HG02973 (cell line): ENCODE measurements around the gene NUTF2.
"Not testable (repeated sequence)": the region's sequence is repeated elsewhere in the genome, so short reads cannot be mapped to it uniquely, and the experiment has no call there.

Experiments used
- ATAC-seq: cut with Tn5 transposase; IDR thresholded peaks from one replicate; pipeline ENCODE4 v1.9.1; 2021; ENCODE audit warnings: moderate library complexity; ENCODE audit not compliant: unreplicated experiment

The NUTF2 gene

GRCh38 chr16:67837190-67837589, 9.5 kb upstream of the NUTF2 start:
- not testable (repeated sequence) for ATAC-seq

- ATAC-seq = no peak
These were observed 8.9 kb upstream of the NUTF2 start for GRCh38 chr16:67837811-67838210.

DNA sequence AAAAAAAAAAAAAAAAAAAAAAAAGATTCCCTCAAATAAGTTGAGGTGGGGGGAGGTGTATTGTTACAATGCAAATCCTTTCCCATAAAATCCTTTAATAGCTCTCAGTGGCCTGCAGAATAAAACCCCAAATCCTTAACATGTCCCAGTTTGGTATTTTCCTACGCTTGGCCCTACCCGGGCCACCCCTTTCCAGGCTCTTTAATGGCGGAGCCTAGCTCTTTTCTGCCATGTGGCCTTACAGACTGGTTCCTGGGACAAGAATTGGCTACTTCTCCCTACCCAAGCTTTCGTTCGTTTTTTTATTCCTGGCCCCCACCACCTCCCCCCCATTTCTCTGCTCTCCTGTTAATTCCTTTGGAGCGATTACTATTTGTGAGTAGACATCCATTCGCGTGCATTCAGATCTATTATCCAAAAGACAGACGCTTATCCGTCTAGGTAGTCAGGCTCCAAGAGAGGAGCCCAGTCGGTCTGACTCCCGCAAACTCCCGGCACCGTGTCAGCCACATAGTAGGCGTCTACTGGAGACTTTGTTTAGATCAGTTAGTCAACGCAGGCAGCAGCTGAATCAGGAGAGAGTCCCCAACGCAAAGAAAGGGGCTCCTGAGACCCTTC, 5.4 kb upstream of the NUTF2 start:
- ATAC-seq = no peak

GRCh38 chr16:67841816-67842508, 4.8 kb upstream of the NUTF2 start, which contains the start of gene THAP11:
Gene THAP11, plus strand, starts transcription at chr16:67842320. Its CDS starts 235 bp downstream, at chr16:67842555.
- ATAC-seq = peak; percentile 41

- peak; percentile 0 for ATAC-seq
These were observed 4.0 kb upstream of the NUTF2 start for GRCh38 chr16:67842509-67843342.

DNA sequence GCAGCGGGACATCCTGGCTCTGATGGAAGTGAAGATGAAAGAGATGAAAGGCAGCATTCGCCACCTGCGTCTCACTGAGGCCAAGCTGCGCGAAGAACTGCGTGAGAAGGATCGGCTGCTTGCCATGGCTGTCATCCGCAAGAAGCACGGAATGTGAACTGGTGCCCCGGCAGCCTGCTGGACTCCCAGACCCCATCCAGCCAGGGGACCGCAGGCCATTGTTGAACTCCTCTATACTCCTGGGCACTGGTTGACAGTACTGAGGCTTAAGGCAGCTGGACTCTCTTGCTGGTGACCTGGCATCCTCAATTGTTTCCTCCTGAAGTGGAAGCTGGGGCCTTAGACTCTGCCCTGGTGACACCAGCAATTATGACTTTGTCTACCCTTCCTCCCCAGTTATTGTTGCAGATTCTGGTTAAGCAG, 3.4 kb upstream of the NUTF2 start:
- no peak for ATAC-seq

DNA sequence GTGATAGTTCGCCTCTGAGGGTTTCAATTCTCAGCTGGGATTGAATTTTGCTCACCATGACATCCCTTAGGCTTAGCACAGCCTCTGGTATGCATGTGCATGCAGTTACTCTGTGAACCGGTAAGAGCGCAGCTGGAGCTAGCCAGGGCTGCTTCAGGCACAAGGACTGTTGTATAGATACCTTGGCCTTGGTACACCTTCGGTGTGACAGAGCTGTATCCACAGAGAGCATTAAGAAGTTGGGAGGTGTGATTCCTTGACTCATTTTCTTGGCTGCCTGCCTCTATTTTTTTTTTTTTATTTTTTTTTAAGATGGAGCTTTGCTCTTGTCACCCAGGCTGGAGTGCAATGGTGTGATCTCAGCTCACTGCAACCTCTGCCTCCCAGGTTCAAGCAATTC, 2.2 kb upstream of the NUTF2 start:
- ATAC-seq = no peak

GRCh38 chr16:67845291-67846062, 1.3 kb upstream of the NUTF2 start:
- no peak for ATAC-seq

DNA sequence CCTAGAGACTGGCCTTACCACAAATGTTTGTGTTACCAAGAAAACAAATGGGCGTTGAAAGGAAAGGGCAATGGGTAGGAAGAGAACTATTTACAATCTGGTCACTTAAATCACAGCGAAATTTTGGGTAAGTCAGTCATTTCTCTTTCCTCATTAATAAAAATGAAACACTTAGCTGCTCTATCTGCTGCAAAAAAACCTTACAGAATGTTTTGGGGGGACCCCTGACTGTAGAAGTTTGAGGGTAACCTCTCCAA, 742 bp upstream of the NUTF2 start:
- ATAC-seq = no peak

GRCh38 chr16:67847064-67847861, 530 bp downstream of the NUTF2 start, which contains the start of gene CENPT:
Gene CENPT, minus strand, starts transcription at chr16:67847693. Its CDS starts 13,834 bp downstream, at chr16:67833859.
- ATAC-seq = peak; percentile 35

GRCh38 chr16:67848118-67848517, 1.4 kb downstream of the NUTF2 start:
- ATAC-seq = no peak

GRCh38 chr16:67853670-67854069, 6.9 kb downstream of the NUTF2 start:
- no peak for ATAC-seq

- ATAC-seq = no peak
These were observed 9.1 kb downstream of the NUTF2 start for GRCh38 chr16:67855789-67856188.

DNA sequence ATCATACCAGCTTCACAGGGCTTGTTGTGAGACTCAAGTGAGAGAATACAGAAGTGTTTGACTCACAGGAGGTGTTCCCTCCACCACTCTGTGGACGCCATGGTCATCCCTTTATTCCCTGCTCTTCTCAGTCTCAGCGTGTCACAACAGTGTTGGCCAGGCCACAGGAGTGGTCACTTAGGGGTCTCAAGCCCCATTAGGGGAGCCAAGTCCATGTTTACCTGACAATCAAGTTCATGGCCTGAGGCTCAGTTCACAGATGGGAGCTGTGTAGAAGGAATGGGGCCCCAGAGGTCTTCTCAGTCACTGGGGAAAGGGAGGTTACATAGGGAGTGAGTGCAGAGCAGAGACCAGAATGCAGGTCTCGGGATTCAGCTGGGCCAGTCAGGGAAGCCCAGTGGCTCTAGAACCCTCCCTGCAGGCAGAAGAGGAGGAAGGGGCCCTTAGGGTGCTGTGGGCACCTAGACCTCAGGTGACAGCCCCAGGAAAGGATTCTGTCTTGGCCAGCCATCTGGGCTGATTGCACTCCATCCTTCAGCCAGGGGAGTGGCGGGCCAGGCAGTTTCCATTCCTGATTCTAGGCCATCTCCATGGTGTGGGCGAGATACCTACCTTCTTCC, 10.3 kb downstream of the NUTF2 start:
- ATAC-seq = no peak

DNA sequence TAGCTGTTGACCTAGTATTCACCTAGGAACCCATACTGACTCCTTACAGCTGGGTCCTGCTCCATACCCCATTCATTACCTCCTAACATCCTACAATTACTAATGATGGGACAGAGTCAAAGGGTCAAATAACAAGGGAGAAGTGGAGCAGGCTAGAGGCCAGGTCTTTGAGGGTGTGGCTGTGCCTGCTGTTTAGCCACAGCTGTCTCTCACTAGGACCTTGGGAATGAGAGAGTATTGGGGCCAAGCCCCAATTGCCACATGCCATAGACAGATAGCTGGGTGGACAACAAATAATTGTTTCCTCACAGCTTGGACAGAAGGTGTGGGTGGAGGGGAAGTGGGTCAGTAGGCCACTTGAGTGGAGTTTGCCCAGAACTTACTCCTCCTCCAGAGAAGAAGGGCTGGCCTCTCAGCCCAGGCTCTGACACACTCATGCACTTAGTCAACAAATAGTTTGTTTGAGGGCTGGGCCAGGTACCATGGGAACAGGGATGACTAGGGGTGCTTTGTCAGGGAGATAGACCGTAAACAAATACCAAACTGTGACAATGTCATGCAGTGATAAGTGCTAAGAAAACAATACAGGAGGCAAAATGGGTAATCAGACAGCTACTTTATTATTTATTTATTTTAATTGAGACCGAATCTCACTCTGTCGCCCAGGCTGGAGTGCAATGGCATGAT, 11.0 kb downstream of the NUTF2 start:
- ATAC-seq = no peak

- ATAC-seq = no peak
These were observed 11.8 kb downstream of the NUTF2 start for GRCh38 chr16:67858500-67858899.

- no peak for ATAC-seq
These were observed 14.1 kb downstream of the NUTF2 start for GRCh38 chr16:67860589-67861398.

DNA sequence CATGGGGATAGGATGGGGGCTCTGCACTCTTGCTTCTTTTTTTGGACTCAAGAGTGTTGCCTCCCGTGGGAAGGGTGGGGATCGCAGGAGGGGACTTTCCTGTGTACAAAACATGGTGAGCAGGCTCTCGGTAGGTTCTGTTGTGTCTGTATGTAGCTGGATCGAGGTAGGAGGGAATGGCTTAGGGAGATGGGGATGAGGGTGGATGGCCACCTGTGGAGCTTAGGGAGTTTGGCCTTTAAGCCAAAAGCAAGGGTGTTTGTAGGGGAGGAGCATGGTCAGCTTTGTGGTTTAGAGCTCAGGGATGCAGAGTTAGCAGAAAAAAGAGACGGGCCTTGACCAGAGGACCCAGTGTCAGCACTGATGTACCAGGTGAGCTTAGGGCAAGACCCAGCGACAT, 15.1 kb downstream of the NUTF2 start:
- ATAC-seq = no peak
